DOHH2 (cell line): ENCODE results near the gene EEFSEC.

Experiments
- CTCF ChIP-seq: fragments of 200-600 bp; sonication (generic); IDR thresholded peaks from one replicate; pipeline ENCODE4 v1.5.1; 2014; ENCODE audit warnings: antibody characterized with exemption, mild to moderate bottlenecking, low read depth, low read length; ENCODE audit not compliant: poor library complexity, severe bottlenecking
- EZH2phosphoT487 ChIP-seq: fragments of 200-600 bp; sonication (generic); IDR thresholded peaks from 2 replicates; pipeline ENCODE4 v1.6.1; 2017; ENCODE audit warnings: borderline replicate concordance, mild to moderate bottlenecking, antibody characterized with exemption, low read length, moderate library complexity, mixed read lengths

GRCh38 chr3:128380295-128380694 lies 227.0 kb downstream of the EEFSEC start:
- TF ChIP-seq CTCF: no peak
- no peak for TF ChIP-seq EZH2phosphoT487
